HUES64 (cell line): ENCODE data around the gene USO1.

Experiments
- H3K27ac ChIP-seq: 2 replicates; pipeline ENCODE4 v1.7.0; 2013; ENCODE audit warnings: low read depth, low read length, inconsistent platforms
- H3K27me3 ChIP-seq: 2 replicates; pipeline ENCODE4 v1.6.1; 2013; ENCODE audit warnings: mild to moderate bottlenecking, low read length; ENCODE audit not compliant: insufficient read depth
- H3K36me3 ChIP-seq: 2 replicates; pipeline ENCODE4 v1.6.1; 2013; ENCODE audit warnings: mild to moderate bottlenecking, low read length; ENCODE audit not compliant: insufficient read depth
- H3K4me1 ChIP-seq: 2 replicates; pipeline ENCODE4 v1.6.1; 2013; ENCODE audit warnings: mild to moderate bottlenecking, low read length, moderate library complexity; ENCODE audit not compliant: insufficient read depth
- H3K4me3 ChIP-seq: 2 replicates; pipeline ENCODE4 v1.5.1; 2013; ENCODE audit warnings: mild to moderate bottlenecking, low read length, moderate library complexity
- H3K9ac ChIP-seq: 2 replicates; pipeline ENCODE4 v1.6.1; 2013; ENCODE audit warnings: mild to moderate bottlenecking, low read depth, low read length
- H3K9me3 ChIP-seq: 2 replicates; pipeline ENCODE4 v1.6.1; 2013; ENCODE audit warnings: low read depth, low read length; ENCODE audit not compliant: insufficient read depth
- WGBS: fragments of 150-250, 120-280 bp; methylation state at CpG from one replicate; pipeline ENCODE4 v1.1.7; 2013; ENCODE audit warnings: missing lambda C conversion rate; 5-methylcytosine and 5-hydroxymethylcytosine counted together

Gene USO1

GRCh38 chr4:75727073-75727472, 2.7 kb downstream of the USO1 start:
- no peaks in the 10 kb centered on the region for H3K27me3 ChIP-seq
- peak overlapping the region; percentile 72 for H3K4me3 ChIP-seq
- H3K4me1 ChIP-seq = peaks cover 31% of the 10 kb centered on the region
- no peaks in the 10 kb centered on the region; the same call in 1 of the 2 replicates for H3K36me3 ChIP-seq
- WGBS = no CpG with 5 or more reads among the region's 1 CpG
- H3K27ac ChIP-seq = no peak overlapping the region
- no peaks in the 10 kb centered on the region for H3K9me3 ChIP-seq
- H3K9ac ChIP-seq = peak overlapping the region; percentile 92

- 100% methylated on average over 2 of the region's 3 CpGs for WGBS
- no peak overlapping the region for H3K9ac ChIP-seq
- H3K36me3 ChIP-seq = no peaks in the 10 kb centered on the region
- no peak overlapping the region for H3K4me3 ChIP-seq
- no peaks in the 10 kb centered on the region for H3K27me3 ChIP-seq
- peaks cover 17% of the 10 kb centered on the region for H3K4me1 ChIP-seq
- no peak overlapping the region for H3K27ac ChIP-seq
- no peaks in the 10 kb centered on the region for H3K9me3 ChIP-seq
Measured at GRCh38 chr4:75729836-75730235, 5.5 kb downstream of the USO1 start.

DNA sequence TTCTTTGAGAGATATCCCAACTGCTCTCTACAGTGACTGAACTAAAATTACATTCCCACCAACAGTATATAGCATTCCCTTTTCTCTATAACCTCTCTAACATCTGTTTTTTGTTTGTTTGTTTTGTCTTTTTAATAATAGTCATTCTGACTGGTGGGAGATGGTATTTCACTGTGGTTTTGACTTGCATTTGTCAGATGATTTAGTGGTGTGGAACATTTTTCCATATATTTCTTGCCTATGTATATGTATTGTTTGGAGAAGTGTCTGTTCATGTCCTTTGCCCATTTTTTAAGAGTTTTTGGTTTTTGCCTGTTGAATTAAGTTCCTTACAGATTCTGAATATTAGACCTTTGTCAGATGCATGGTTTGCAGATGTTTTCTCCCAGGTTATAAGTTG, 9.0 kb downstream of the USO1 start:
- H3K4me1 ChIP-seq = no peaks in the 10 kb centered on the region
- H3K36me3 ChIP-seq = peaks cover 9% of the 10 kb centered on the region
- no peak overlapping the region for H3K4me3 ChIP-seq
- H3K27ac ChIP-seq = no peak overlapping the region
- H3K27me3 ChIP-seq = no peaks in the 10 kb centered on the region
- no peaks in the 10 kb centered on the region for H3K9me3 ChIP-seq
- no peak overlapping the region for H3K9ac ChIP-seq

DNA sequence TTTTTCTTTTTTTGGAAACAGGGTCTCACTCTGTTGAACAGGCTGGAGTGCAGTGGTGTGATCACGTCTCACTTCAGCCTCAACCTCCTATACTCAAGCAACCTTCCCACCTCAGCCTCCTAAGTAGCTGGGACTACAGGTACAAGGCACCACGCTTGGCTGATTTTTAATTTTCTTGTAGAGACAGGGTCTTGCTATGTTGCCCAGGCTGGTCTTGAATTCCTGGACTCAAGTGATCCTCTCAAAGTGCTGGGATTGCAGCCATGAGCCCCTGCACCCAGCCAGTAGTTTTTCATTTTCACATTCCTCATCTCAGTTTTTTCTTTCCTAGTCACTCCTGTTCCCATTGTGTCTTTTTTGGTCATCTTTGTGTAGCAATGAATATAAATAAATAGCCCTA, 11.1 kb downstream of the USO1 start:
- WGBS = 100% methylated on average over 2 of the region's 2 CpGs

GRCh38 chr4:75736862-75737261, 12.5 kb downstream of the USO1 start:
- H3K27ac ChIP-seq = no peak overlapping the region
- H3K4me3 ChIP-seq = no peak overlapping the region
- no peaks in the 10 kb centered on the region for H3K4me1 ChIP-seq
- no peaks in the 10 kb centered on the region for H3K9me3 ChIP-seq
- H3K36me3 ChIP-seq = peaks cover 27% of the 10 kb centered on the region
- H3K9ac ChIP-seq = no peak overlapping the region
- 88% methylated on average over 1 of the region's 2 CpGs for WGBS
- no peaks in the 10 kb centered on the region for H3K27me3 ChIP-seq

More for the DNA sequence above, 11.1 kb downstream of the USO1 start:
- Histone ChIP-seq H3K9me3 (no peaks in the 10 kb centered on the region), H3K27me3 (no peaks in the 10 kb centered on the region), H3K36me3 (peaks cover 20% of the 10 kb centered on the region), H3K4me1 (no peaks in the 10 kb centered on the region), H3K27ac (no peak overlapping the region), H3K9ac (no peak overlapping the region), H3K4me3 (no peak overlapping the region)

DNA sequence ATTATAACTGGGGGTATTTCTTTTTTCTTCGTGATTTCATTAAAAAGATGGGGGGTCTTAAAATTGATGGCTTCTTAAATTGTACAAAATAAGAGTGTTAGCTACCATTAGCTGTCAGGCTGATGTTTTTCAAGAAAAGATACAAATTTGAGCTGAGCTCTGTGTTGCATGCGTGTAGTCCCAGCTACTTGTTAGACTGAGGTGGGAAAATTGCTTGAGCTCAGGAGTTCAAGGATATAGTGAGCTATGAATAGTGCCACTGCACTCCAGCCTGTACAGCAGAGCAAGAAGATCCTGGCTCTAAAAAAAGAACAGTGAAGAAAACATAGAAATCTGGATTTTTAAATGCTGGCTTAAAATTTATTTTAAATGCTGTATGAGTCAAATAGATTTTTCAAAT, 13.0 kb downstream of the USO1 start:
- Histone ChIP-seq H3K4me3 (no peak overlapping the region), H3K36me3 (peaks cover 29% of the 10 kb centered on the region), H3K27ac (no peak overlapping the region), H3K9me3 (no peaks in the 10 kb centered on the region), H3K27me3 (no peaks in the 10 kb centered on the region), H3K4me1 (no peaks in the 10 kb centered on the region), H3K9ac (no peak overlapping the region)
- 95% methylated on average over 2 of the region's 2 CpGs for WGBS

DNA sequence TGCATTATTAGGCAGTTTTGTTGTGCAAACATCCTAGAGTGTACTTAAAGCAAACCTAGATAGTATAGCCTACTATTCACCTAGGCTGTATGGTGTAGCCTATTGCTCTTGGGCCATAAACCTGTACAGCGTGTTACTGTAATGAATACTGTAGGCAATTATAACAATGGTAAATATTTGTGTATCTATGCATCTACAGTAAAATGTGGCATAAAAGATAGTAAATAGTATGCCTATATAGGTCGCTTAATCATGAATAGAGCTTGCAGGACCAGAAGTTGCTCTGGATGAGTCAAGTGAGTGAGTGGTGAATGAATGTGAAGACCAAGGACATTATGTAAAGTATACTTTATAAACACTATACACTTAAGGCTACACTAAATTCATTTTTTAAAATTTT, 16.6 kb downstream of the USO1 start:
- Histone ChIP-seq H3K27me3 (no peaks in the 10 kb centered on the region), H3K9ac (no peak overlapping the region), H3K4me3 (no peak overlapping the region), H3K9me3 (no peaks in the 10 kb centered on the region), H3K27ac (no peak overlapping the region), H3K4me1 (no peaks in the 10 kb centered on the region), H3K36me3 (peaks cover 26% of the 10 kb centered on the region)
- 97% methylated on average over 2 of the region's 2 CpGs for WGBS

DNA sequence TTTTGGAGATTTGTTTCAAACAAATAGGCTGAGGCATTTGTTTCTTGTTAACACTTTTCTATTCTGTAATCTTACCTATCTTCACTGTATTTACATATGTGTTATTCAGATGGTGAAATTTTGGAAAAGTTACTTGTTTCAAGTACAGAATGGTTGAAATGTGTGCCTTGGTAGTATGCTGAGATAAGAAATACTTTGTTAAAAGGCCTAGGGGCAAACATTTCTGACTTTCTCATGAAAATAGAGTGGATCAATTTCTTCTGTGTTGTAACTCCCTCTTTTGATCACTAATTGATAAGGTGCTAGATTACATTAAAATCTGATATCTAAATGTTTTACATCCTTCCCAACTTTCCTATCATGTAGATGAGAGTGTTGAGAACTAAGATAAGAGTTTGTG, 18.1 kb downstream of the USO1 start:
- Histone ChIP-seq H3K27me3 (no peaks in the 10 kb centered on the region), H3K36me3 (peaks cover 31% of the 10 kb centered on the region), H3K9me3 (no peaks in the 10 kb centered on the region), H3K4me1 (no peaks in the 10 kb centered on the region), H3K4me3 (no peak overlapping the region), H3K27ac (no peak overlapping the region), H3K9ac (no peak overlapping the region)

- Histone ChIP-seq H3K4me3 (no peak overlapping the region), H3K27me3 (no peaks in the 10 kb centered on the region), H3K27ac (no peak overlapping the region), H3K4me1 (no peaks in the 10 kb centered on the region), H3K36me3 (peaks cover 28% of the 10 kb centered on the region; the same call in 1 of the 2 replicates), H3K9me3 (no peaks in the 10 kb centered on the region), H3K9ac (no peak overlapping the region)
- whole genome bisulfite sequencing = 90% methylated on average over 1 of the region's 2 CpGs
Measured at GRCh38 chr4:75745161-75745560, 20.8 kb downstream of the USO1 start.

DNA sequence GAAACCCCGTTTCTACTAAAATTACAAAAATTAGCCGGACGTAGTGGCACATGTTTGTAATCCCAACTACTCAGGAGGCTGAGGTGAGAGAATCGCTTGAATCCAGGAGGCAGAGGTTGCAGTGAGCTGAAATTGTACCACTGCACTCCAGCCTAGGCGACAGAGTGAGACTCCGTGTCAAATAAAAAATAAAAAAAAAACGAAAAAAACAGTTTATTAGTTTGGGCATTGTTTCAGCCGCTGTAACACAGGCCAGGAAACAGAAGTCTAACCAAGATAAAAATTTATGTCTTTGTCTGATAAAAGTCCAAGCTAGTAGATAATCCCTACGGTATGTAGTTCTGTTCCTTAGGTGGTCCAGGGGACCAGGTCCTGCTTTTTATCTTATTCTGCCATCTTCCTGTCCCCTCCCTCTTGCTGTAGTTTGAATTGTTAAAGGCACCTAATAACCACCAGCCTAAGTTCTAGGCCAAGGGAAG, 21.4 kb downstream of the USO1 start:
- no peaks in the 10 kb centered on the region for H3K4me1 ChIP-seq
- no peak overlapping the region for H3K4me3 ChIP-seq
- no peaks in the 10 kb centered on the region for H3K27me3 ChIP-seq
- peaks cover 23% of the 10 kb centered on the region; the same call in 1 of the 2 replicates for H3K36me3 ChIP-seq
- no peak overlapping the region for H3K27ac ChIP-seq
- 87% methylated on average over 9 of the region's 9 CpGs for WGBS
- H3K9ac ChIP-seq = no peak overlapping the region
- no peaks in the 10 kb centered on the region for H3K9me3 ChIP-seq

DNA sequence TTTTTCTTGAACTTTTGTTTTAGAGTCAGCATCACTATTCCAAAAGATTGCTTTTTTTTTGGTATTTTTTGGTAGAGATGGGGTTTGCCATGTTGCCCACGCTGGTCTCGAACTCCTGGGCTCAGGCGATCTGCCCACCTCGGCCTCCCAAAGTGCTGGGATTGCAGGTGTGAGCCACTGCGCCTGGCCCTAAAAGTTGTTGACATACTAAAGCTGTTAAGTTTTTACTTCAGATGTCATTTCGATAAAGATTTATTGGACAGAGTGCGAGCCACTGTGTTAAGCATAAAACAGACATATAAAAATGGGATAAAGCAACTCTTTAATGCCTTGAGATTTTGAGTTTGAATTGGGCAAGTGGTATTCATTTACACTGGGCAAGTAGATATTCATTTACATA, 28.3 kb downstream of the USO1 start:
- H3K4me3 ChIP-seq = no peak overlapping the region
- no peak overlapping the region for H3K27ac ChIP-seq
- 97% methylated on average over 7 of the region's 7 CpGs for WGBS
- H3K9me3 ChIP-seq = no peaks in the 10 kb centered on the region
- H3K9ac ChIP-seq = no peak overlapping the region
- H3K4me1 ChIP-seq = no peaks in the 10 kb centered on the region
- peaks cover 60% of the 10 kb centered on the region for H3K36me3 ChIP-seq
- H3K27me3 ChIP-seq = no peaks in the 10 kb centered on the region

- no peak overlapping the region for H3K4me3 ChIP-seq
- H3K27me3 ChIP-seq = no peaks in the 10 kb centered on the region
- peaks cover 95% of the 10 kb centered on the region for H3K36me3 ChIP-seq
- H3K27ac ChIP-seq = no peak overlapping the region
- no peaks in the 10 kb centered on the region for H3K4me1 ChIP-seq
- H3K9ac ChIP-seq = no peak overlapping the region
- H3K9me3 ChIP-seq = no peaks in the 10 kb centered on the region
Measured at GRCh38 chr4:75769036-75769435, 44.7 kb downstream of the USO1 start.
